ENCODE measurements around the gene CELSR2. TPM values are rescaled to one million over a fixed set of nuclear protein-coding genes. Genes with fewer than 3 reads are reported as not detected.
A peak's percentile ranks its signal among the peaks of the same experiment; 100 is the strongest.

The CELSR2 gene
- polyA plus RNA-seq, 3 donors: 0.03 to 0.97 (median 0.04) TPM

DNA sequence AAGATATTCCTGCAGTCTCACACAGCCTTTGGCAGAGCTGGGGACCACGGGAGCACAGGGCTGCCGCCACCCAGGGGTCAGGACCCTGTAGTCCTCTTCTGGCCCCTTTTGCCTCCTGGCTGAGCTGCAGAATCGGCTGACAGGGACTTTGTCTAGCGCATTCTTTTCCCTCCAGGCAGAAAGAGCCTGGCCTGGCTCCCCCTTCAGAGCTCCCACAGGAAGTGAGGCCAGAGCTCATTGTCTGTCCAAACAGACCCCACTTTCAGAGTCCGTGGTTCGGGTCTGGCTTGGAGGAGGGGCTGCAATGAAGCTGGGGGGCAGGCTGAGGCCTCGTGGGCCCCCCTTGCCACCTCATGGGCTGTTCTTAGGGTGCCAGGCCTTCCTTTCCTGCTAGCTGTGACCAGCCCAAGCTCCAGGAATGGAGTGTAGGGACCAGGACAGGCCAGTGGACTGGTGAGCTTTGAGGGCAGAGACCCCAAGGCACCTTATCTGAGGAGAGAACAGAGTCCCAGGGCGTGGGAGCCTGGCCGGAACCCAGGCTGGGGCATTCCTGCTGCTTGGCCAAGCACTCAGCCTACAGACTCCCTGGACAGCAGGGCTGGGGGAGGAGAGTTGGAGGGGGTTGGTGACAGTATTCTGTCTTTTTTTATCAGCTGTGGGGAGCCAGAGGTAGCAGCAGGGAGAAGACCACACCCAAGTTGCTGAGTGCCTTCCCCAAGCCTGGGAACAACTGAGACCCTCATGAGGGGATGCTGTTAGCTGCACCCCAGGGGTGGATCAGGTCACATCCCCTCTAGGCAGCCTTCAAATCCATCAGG is 4.7 kb downstream of the CELSR2 start:
- Histone ChIP-seq H3K9ac (ENCODE audit: insufficient read depth, low read length, poor library complexity, severe bottlenecking) (peak overlapping the region; percentile 15), H3K27me3 (ENCODE audit: control insufficient read depth in 2 of 2, insufficient read depth in 2 of 2, low read length in 2 of 2) (peaks cover 4 to 25% of the 10 kb centered on the region in 2 donors), H4K20me1 (ENCODE audit: insufficient read depth, low read length) (no peaks in the 10 kb centered on the region), H3K4me1 (ENCODE audit: control insufficient read depth in 1 of 2, insufficient read depth in 2 of 2, low read length in 2 of 2) (peaks cover 7 to 11% of the 10 kb centered on the region in 2 donors), H3K4me3 (replicated peaks in 1 of 3; ENCODE audit: low read depth in 2 of 3, low read length in 3 of 3) (no peak overlapping the region), H3K27ac (ENCODE audit: low read depth in 1 of 2, low read length in 2 of 2) (no peak overlapping the region), H3K4me2 (replicated peaks; ENCODE audit: extremely low read depth, low read length, poor library complexity, severe bottlenecking) (no peak overlapping the region), H3K9me3 (replicated peaks in 1 of 2; ENCODE audit: control insufficient read depth in 1 of 2, insufficient read depth in 1 of 2, low read length in 2 of 2) (no peaks in the 10 kb centered on the region), H3K79me2 (ENCODE audit: insufficient read depth, low read length) (no peaks in the 10 kb centered on the region), H3K36me3 (replicated peaks in 1 of 2; ENCODE audit: control insufficient read depth in 1 of 2, insufficient read depth in 2 of 2, low read length in 2 of 2) (no peaks in the 10 kb centered on the region), H2AFZ (ENCODE audit: insufficient read depth, low read depth, low read length, poor library complexity, severe bottlenecking) (no peak overlapping the region)
- peaks cover 7% of the 10 kb centered on the region for H3K4me1 Mint-ChIP-seq
- TF ChIP-seq, protein P1, sequence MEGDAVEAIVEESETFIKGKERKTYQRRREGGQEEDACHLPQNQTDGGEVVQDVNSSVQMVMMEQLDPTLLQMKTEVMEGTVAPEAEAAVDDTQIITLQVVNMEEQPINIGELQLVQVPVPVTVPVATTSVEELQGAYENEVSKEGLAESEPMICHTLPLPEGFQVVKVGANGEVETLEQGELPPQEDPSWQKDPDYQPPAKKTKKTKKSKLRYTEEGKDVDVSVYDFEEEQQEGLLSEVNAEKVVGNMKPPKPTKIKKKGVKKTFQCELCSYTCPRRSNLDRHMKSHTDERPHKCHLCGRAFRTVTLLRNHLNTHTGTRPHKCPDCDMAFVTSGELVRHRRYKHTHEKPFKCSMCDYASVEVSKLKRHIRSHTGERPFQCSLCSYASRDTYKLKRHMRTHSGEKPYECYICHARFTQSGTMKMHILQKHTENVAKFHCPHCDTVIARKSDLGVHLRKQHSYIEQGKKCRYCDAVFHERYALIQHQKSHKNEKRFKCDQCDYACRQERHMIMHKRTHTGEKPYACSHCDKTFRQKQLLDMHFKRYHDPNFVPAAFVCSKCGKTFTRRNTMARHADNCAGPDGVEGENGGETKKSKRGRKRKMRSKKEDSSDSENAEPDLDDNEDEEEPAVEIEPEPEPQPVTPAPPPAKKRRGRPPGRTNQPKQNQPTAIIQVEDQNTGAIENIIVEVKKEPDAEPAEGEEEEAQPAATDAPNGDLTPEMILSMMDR (IDR thresholded peaks at IDR 0.05): no peak
- intact Hi-C loops (cut with micrococcal nuclease): no loop called here
- WGBS (ENCODE audit: insufficient coverage): 90% methylated on average over 8 of the region's 9 CpGs
- no peaks in the 10 kb centered on the region for H3K36me3 Mint-ChIP-seq
- H3K9me3 Mint-ChIP-seq: peaks cover 0 to 11% (median 0%) of the 10 kb centered on the region in 7 donors
- H3K27ac Mint-ChIP-seq: no peak overlapping the region
- no peak for DNase-seq
- H3K27me3 Mint-ChIP-seq (ENCODE audit: low read depth in 3 of 3): peaks cover 19 to 45% (median 23%) of the 10 kb centered on the region in 3 donors
- H3K4me3 Mint-ChIP-seq: no peak overlapping the region

- H3K4me3 ChIP-seq (replicated peaks in 1 of 3; ENCODE audit: low read depth in 2 of 3, low read length in 3 of 3): no peak overlapping the region
- H3K27me3 Mint-ChIP-seq (ENCODE audit: low read depth in 3 of 3): peaks cover 19 to 41% (median 20%) of the 10 kb centered on the region in 3 donors
- H3K36me3 Mint-ChIP-seq: no peaks in the 10 kb centered on the region
- peaks cover 4% of the 10 kb centered on the region for H3K4me1 Mint-ChIP-seq
- H3K9me3 ChIP-seq (replicated peaks in 1 of 2; ENCODE audit: control insufficient read depth in 1 of 2, insufficient read depth in 1 of 2, low read length in 2 of 2): no peaks in the 10 kb centered on the region
- no peaks in the 10 kb centered on the region for H4K20me1 ChIP-seq (ENCODE audit: insufficient read depth, low read length)
- H3K27ac ChIP-seq (ENCODE audit: low read depth in 1 of 2, low read length in 2 of 2): no peak overlapping the region
- H3K4me2 ChIP-seq (replicated peaks; ENCODE audit: extremely low read depth, low read length, poor library complexity, severe bottlenecking): no peak overlapping the region
- H3K4me1 ChIP-seq (ENCODE audit: control insufficient read depth in 1 of 2, insufficient read depth in 2 of 2, low read length in 2 of 2): peaks cover 4 to 8% of the 10 kb centered on the region in 2 donors
- no peak for DNase-seq
- H3K27ac Mint-ChIP-seq: no peak overlapping the region
- H3K27me3 ChIP-seq (ENCODE audit: control insufficient read depth in 2 of 2, insufficient read depth in 2 of 2, low read length in 2 of 2): peaks cover 4 to 23% of the 10 kb centered on the region in 2 donors
- H3K9ac ChIP-seq (ENCODE audit: insufficient read depth, low read length, poor library complexity, severe bottlenecking): peak overlapping the region; percentile 15
- TF ChIP-seq, protein P1 (IDR thresholded peaks at IDR 0.05): no peak
- H3K4me3 Mint-ChIP-seq: no peak overlapping the region
- H3K9me3 Mint-ChIP-seq: peaks cover 0 to 11% (median 0%) of the 10 kb centered on the region in 7 donors
- H3K36me3 ChIP-seq (replicated peaks in 1 of 2; ENCODE audit: control insufficient read depth in 1 of 2, insufficient read depth in 2 of 2, low read length in 2 of 2): no peaks in the 10 kb centered on the region
- 93% methylated on average over 4 of the region's 7 CpGs for WGBS (ENCODE audit: insufficient coverage)
- H3K79me2 ChIP-seq (ENCODE audit: insufficient read depth, low read length): no peaks in the 10 kb centered on the region
- intact Hi-C loops (cut with micrococcal nuclease): no loop called here
- H2AFZ ChIP-seq (ENCODE audit: insufficient read depth, low read depth, low read length, poor library complexity, severe bottlenecking): no peak overlapping the region
These were observed 5.3 kb downstream of the CELSR2 start for GRCh38 chr1:109254621-109255096.

Data from CD14-positive monocyte (primary cell).